Nucleus accumbens (tissue), 56 donors: ENCODE measurements around the gene TSPAN14.

Source experiments
- DNase-seq, 56 donors: peaks; one replicate each; lab custom pipeline; 2025; lab: John Stamatoyannopoulos, UW

TSPAN14 gene

DNA sequence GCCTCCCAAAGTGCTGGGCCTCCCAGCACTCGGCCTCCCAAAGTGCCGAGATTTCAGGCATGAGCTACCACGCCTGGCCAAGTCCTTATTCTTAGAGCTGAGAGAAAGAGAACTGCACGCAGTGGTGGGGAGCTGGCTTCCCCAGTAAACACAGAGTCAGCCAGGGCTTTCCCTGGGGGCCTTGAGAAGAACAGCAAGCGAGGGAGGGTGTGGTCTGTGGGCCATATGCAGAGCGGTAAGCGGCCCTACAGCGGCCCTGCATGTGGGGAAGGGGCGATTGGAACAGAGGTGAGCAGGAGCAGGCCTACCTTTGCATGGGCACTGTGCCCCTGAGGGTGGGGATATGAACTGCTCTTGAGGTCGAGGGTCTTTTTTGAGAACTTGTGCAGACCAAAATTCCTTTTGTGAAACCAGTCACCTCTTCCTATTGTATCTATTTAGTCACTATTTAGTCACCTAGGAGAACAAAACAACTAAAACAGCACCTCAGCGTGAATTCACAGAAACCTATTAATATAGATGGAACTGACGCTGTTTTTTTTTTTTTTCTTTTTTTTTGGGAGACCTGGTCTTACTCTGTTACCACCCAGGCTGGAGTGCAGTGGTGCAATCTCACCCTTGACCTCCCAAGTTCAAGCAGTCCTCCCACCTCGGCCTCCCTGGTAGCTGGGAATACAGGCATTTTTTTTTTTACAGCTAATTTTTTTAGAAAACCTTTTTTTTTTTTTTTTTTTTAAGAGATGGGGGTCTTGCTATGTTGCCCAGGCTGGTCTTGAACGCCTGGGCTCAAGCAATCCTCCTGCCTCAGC, 46.7 kb downstream of the TSPAN14 start:
- DNase-seq, result no peak

DNA sequence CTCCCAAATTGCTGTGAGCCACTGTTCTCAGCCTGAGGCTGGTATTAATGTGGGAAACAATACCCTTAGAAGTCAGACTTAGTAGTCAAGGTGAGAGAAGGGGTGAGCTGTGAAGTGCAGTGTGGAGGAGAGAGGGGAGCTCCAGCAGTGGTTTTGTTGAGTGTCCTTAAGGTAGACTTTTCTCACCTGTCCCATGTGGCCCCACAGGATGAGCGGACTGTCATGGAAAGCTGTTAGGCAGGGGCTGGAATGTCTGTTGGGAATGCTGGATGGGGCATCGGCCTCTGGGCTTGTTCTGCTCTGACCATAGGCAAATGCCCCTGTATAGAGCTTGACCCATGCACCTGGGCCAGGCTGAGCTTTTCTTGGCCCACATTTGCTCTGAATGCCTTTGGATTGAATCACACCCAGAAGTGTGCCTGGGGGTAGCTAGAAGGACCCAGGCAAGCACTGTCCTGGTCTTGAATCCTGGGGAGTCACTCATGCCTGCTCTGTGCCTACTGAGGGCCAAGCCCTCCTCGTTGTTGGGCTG, 47.3 kb downstream of the TSPAN14 start:
- DNase-seq, result no peak

DNA sequence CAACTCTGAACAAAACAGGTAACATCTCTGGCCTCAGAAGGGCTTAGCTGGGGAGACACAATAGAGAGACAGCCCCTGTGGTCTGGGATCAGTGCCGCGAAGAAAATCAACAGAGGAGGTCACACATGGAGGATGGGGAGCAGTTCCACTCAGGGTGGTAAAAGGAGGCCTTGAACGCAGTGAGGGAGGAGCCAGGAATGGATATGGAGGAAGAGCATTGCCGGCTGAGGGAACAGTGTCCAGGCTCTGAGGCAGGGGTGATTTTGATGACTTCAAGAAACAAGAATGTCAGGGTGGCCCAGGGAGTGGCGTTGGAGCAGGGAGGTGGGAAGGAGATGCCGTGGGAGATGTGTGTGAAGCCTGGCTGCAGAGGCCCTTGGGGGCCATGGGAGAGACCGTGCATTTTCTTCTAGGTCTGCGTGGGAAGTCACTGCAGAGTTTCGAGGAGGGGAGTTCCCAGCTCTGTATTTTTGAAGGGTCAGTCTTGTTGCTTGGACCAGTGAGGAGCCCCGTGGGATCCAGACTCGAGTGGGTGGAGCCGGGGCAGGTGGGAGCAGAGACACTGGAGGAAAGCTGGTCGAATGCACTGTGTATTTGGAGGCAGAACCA, 47.9 kb downstream of the TSPAN14 start:
- DNase-seq, result no peak

DNA sequence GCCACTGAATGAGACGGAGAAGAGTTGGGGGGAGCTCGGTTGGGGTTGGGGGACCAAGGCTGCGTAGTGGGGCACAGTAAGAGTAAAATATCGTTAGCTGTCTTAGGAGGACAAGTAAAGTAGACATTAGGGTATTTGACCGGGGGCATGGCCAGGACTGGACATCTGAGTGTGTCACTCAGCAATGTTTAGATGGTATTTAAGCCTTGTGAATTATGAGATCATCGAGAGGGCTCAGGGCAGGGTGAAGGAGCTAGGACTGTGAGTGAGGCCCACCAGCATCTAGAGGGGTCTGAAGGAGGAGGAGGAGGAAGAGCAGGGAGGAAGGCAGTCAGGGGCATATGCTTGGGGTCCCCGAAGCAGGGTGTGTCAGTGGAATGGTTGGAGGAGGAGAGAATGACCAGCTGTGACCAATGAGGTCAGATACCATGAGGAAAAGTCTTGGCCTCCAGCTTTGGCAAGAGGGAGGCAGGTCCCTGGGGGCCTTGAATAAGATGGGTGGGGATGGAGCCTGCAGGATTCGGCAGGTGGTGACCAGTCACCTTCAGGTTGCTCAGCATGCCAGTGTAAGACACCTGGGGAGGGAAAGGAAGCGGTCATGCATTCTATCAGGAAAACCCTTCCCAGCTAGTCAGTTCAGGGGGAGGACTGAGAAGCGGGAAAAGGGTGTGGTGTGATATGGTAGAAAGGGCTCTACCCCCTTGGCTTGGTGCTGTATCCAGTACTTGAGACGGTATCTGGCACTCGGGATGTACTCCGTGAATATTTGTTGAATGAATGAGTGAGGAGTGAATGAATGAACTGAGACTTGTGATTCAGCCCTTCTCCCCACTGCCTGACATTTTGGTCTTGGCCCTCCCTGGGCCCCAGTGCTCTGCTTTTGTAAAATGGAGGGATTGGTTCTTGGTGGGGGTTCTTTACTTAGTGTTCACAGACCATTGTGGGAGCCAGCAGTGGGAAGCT, 48.8 kb downstream of the TSPAN14 start:
- DNase-seq, result no peak

DNA sequence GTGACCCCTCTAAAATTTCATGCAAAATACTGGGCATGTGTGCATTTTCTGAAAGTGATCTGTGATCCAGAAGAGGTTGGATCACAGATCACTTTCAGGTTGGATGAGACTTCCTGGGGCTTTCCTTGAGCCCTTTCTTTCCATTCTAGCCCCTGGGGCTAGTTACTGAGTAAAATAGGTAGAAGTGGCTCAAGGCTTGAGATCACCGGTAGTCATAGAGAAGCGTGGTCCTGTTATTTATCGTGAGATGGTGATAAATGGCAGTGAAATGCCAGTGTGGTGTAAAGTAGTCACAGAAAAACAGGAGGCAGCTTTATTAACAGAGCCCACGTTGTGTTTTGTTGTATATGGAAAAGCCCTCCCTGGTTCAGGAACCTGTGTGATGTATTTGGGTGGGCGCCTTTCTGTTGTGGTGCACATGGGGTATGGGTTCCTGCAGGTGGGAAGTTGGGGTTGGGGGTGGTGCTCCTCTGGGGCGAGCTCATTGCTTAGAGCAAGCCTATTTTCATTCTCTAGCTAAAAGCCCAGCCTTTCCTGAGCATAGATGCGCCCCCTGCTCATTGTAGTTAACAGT, 49.6 kb downstream of the TSPAN14 start:
- no peak for DNase-seq

DNA sequence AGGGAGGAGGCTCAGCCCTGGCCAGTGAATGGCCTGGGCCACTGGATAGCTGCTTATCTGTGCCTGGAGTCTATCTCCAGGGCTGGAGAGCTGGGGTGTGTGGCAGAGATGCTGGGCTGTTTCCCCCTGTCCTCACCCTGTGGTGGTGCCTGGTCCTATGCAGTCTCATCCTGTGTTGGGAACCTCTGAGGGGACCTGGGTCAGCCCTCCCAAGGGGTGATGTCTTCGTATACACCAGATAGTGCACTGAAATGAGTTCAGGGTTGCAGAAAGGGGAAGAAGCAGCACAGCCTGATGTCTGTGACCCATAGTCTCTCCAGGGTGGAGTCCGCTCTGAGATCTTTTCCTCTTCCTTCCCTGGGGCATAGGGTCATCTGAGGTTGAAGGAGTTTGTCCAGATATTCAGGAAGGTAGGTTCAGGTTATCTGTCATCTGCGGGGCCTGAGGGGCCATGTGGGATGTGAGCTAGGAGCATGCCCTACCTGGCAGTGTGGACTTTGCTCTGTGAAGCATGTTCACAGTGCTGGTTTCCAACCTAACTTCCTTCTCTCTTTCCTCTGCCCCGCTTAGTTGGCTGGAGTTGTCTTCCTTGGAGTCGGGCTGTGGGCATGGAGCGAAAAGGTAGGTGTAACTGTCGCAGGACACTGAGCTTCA, 50.2 kb downstream of the TSPAN14 start:
- DNase-seq, result no peak

DNA sequence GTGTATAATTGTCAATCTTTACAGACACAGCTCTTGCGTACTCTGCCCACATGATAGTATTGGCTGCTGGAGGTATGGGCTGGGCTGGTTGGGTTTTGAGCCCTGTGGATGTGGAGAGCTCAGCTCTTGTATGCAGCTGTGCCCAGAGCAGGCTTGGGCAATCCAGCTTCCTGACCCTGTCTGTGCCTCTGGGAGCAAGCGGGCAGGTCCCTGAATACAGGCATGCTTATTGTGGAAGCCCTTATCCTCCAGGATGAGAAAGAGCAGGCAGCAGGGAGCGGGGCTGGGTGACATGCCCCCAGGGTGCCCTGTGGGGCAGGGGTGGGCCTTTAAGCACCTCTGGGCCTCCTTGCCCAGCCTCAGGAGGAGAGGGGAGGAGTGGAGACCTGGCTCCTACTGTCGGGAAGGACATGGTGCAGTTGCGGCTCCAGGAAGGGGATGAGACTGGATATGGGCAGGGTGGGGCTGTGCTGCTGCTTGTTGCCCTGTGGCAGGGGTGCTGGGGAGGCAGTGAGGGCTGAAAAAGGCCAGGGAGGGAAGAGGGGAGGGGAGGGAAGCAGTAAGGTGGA, 50.9 kb downstream of the TSPAN14 start:
- no peak for DNase-seq

DNA sequence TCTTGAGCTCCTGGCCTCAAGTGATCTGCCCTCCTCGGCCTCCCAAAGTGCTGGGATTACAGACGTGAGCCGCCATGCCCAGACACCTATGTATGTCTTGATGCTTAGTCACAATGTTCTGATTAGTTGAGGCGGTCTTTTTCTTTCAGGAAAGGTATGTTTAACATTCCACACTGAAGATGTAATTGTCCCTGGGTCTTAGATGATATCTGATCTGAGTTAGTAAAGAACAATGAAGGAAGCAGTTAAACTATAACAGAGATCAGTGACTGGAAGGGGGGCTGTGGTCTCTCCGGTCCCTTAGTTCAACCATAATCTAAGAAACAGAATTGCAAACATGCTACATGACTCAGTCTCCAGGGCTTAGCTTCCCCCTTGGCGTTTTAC, 52.1 kb downstream of the TSPAN14 start:
- DNase-seq, result no peak

DNA sequence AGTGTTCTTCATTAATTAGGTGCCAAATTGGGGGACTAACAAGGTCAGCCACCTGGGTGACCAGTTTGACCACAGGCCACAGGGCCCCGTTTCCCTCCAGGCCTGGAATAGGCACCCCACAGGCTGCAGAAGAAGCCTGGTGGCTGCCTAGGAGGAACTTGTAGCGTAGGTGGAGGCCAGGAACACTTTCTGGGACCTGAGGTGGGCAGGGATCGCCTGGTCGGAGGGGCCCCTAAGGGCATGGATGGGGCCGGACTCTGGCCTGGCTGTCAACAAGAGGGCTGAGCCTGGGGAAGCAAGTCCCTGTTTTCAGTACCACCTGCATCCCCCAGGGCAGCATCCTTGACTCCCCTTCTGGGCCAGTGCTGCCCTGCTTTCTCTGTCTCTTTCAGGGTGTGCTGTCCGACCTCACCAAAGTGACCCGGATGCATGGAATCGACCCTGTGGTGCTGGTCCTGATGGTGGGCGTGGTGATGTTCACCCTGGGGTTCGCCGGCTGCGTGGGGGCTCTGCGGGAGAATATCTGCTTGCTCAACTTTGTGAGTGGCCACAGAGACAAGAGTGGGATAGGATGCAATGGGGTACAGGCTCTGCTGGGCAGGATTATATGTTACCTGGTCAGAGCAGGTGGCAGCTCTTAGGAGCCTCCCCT, 52.9 kb downstream of the TSPAN14 start:
- DNase-seq, result no peak

DNA sequence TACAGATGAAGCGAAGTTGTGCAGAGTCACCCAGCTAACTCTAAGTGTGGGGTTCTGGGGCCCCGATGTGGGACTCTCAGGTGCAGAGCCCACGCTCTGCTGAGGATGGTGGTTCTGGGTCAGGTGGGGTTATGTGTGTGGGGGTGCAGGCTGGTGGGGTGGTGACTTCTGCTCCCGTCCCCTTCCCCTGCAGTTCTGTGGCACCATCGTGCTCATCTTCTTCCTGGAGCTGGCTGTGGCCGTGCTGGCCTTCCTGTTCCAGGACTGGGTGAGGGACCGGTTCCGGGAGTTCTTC, 54.9 kb downstream of the TSPAN14 start:
- DNase-seq, result no peak

DNA sequence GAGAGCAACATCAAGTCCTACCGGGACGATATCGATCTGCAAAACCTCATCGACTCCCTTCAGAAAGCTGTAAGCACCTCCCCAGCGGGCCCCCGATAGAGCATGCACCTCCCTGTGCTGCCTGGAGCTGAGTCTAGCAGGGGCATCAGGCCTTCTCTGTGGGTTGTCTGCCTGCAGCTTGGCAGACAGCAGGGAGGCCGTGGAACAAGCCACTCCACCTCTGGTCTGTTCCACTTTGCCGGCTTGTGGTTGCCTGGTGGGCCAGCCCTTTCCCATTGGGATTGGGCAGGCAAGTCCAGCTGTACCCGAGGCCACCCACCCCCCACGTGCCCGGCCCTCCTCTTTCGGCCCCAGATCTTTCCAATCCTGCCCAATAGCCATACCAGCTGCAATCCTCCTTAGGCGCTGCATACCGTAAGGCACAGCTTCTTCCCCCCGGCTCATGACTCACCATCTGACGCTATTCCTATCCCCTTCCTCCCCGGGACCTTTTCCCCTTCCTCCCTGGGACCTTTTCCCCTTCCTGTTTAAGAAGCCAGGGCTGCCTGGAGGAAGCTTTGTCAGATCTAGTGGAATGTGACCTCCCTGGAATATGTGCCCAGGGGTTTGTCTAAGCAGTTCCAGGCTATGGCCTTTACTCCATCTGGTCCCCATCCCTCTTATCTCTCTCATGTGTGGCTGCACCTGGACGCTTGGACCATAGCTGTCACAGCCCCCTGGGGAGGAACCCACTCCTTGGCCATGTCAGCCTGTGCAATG, 55.5 kb downstream of the TSPAN14 start:
- DNase-seq, result no peak

DNA sequence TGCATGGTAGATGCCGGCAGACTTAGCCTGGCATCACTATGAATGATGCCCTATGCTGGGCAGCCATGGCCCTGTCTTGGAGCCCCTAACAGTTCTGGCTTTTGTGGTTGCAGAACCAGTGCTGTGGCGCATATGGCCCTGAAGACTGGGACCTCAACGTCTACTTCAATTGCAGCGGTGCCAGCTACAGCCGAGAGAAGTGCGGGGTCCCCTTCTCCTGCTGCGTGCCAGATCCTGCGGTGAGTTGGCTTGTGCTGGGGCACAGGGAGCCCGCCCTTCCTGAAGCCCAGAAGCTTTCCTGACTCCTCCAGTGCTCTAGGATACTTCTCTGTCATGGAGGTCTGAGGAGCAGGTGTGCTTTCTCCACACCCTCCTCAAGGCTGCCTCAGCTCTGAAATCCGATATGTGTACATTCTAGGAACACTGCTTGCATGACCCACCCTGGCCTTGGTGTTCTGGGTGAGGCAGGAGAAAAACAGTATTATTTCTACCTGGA, 58.0 kb downstream of the TSPAN14 start:
- no peak for DNase-seq

DNA sequence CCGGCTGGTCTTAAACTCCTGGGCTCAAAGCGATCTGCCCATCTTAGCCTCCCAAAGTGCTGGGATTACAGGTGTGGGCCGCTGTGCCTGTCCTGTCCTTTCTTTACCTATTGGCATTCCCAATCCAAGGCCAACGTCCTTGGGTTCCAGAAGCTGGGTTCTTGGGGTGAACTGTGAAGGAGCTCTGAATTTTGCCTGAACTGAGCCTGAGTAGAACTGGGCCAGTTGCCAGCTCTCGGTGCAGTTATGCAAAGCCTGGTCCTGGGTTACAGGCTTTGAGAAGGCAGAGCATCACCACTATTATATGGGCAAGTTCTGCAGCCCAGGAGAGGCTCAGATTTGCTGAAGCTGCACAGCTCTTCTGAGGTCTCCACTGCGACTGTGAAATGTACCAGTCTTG, 59.0 kb downstream of the TSPAN14 start:
- DNase-seq, result no peak

DNA sequence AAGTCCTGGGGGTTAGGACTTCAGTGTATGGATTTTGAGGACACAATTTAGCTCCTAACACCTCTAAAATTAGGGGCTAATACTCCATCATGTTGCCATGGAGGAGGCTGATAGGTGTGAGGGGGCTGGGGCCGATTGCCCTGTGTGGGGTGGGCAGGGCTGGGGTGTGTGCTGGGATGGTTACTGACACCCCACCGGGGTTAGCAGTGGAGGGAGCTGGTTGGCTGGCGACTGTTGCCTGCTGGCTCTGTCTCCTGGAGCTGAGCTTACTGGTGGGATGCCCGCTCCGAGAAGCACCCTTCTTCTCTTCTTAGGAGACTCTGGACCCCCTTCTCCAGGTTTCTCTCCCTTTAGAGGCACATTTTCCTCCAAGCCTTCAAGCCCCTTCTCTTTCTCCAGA, 61.4 kb downstream of the TSPAN14 start:
- no peak for DNase-seq

DNA sequence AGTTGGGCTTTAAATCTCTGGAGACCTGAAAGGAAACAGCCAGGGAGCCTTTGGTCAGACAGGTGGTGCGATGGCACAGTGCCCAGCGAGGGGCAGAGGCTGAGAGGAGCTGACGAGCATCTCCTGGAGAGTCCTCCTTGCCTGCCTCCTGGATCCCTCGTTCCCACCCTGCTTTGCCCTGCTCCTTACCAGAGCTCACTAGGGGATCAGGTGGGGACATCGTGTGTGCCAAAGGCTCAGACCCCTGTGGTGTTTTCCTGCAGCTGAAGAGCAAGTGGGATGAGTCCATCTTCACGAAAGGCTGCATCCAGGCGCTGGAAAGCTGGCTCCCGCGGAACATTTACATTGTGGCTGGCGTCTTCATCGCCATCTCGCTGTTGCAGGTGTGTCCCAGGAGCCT, 61.8 kb downstream of the TSPAN14 start:
- no peak for DNase-seq

DNA sequence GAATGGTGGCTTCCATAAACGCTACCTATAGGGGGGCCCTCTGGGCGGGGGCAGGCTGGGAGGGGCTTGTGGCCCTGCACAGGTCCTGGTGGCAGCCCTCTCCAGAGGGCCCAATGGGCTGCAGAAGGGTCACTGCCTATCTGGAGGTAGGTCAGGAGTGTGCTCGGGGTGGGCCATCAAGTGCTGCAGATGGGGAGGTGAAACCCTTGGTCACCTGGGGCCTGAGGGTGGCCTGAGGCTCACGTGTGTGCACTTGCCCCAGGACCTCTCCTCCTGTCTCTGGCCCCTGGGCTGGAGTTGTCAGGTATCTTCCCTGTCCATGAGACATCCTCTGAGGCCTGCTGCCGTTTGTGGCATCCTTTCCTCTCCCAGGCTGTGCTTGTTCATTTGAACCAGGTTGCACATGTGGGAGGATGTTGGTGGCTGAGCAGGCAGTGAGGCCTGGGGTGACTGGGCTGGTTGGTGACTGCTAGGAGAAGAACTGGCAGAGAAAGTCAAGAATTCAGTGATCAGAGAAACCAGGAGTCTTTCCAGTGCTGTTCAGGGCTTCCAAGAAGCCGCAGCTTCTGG, 62.5 kb downstream of the TSPAN14 start:
- no peak for DNase-seq

DNA sequence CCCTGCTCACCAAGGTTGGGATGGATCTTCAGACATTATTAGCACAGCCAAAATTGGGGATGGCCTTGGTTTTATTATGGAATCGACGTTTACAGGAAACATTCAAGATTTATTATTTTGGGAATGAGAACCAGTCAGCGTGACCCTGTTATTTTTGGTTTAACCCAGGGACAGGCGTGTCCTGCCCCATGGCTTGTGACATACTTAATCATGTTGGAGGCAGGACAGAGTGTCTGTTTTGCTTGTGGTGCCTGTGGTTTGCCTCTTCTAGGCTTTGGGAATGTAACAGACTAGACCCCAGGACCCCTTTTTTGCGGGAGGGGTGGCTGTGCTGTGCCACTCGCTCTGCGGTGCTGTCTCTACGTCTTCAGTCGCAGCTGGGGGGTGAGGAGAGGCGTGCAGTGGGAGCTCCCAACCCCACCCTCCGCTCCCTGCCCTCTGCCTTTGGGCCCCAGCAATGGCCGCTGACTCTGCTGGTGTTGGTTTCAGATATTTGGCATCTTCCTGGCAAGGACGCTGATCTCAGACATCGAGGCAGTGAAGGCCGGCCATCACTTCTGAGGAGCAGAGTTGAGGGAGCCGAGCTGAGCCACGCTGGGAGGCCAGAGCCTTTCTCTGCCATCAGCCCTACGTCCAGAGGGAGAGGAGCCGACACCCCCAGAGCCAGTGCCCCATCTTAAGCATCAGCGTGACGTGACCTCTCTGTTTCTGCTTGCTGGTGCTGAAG, 63.5 kb downstream of the TSPAN14 start:
- DNase-seq, result no peak
